ENCODE results near the gene CMKLR1.

CMKLR1 gene

GRCh38 chr12:108327621-108328344 lies 11.3 kb downstream of the CMKLR1 start:
- no peak for DNase-seq (ENCODE audit: low read depth)
- TF ChIP-seq, protein P1, sequence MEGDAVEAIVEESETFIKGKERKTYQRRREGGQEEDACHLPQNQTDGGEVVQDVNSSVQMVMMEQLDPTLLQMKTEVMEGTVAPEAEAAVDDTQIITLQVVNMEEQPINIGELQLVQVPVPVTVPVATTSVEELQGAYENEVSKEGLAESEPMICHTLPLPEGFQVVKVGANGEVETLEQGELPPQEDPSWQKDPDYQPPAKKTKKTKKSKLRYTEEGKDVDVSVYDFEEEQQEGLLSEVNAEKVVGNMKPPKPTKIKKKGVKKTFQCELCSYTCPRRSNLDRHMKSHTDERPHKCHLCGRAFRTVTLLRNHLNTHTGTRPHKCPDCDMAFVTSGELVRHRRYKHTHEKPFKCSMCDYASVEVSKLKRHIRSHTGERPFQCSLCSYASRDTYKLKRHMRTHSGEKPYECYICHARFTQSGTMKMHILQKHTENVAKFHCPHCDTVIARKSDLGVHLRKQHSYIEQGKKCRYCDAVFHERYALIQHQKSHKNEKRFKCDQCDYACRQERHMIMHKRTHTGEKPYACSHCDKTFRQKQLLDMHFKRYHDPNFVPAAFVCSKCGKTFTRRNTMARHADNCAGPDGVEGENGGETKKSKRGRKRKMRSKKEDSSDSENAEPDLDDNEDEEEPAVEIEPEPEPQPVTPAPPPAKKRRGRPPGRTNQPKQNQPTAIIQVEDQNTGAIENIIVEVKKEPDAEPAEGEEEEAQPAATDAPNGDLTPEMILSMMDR (IDR thresholded peaks at IDR 0.05; ENCODE audit: insufficient read depth, low read depth, low read length, missing control alignments), result no peak

DNA sequence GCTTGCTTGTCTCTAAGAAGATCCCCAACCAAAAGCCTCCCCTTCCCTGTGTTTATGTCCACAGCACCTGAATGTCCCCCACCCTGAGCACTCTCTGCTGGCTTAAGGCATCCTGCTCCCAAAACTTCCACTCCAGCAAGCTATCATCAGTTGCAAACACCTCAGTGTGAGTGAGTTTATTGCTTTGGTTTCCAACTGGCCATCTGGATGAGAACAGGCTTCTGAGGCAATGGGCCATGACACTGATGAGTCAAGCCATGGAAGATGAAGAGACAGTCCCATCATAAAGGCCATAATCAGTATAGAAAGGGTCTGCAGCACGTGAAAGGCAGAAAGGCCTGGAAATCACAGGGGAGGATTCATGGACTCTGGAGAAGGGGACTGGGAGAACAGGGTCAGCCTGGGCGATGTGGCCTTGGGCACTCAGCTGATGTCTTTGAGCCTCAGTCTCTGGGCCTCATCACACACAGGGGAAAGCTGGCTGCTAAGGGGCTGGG lies 12.8 kb downstream of the CMKLR1 start:
- no peak overlapping the region for H3K4me3 ChIP-seq (ENCODE audit: low read depth, low read length)
- no peak for DNase-seq (ENCODE audit: low read depth)
- TF ChIP-seq, protein P1 (IDR thresholded peaks at IDR 0.05; ENCODE audit: insufficient read depth, low read depth, low read length, missing control alignments), result no peak

More at GRCh38 chr12:108327621-108328344, 11.3 kb downstream of the CMKLR1 start:
- H3K4me3 ChIP-seq (ENCODE audit: low read depth, low read length), result no peak overlapping the region

- TF ChIP-seq, protein P1 (IDR thresholded peaks at IDR 0.05; ENCODE audit: insufficient read depth, low read depth, low read length, missing control alignments), result no peak
- H3K4me3 ChIP-seq (ENCODE audit: low read depth, low read length), result no peak overlapping the region
- peak; percentile 48 for DNase-seq (ENCODE audit: low read depth)
These were observed 13.6 kb downstream of the CMKLR1 start for GRCh38 chr12:108325549-108325948.

- no peak for DNase-seq (ENCODE audit: low read depth)
- TF ChIP-seq, protein P1 (IDR thresholded peaks at IDR 0.05; ENCODE audit: insufficient read depth, low read depth, low read length, missing control alignments), result no peak
- no peak overlapping the region for H3K4me3 ChIP-seq (ENCODE audit: low read depth, low read length)
These were observed 14.1 kb downstream of the CMKLR1 start for GRCh38 chr12:108325018-108325358.

DNA sequence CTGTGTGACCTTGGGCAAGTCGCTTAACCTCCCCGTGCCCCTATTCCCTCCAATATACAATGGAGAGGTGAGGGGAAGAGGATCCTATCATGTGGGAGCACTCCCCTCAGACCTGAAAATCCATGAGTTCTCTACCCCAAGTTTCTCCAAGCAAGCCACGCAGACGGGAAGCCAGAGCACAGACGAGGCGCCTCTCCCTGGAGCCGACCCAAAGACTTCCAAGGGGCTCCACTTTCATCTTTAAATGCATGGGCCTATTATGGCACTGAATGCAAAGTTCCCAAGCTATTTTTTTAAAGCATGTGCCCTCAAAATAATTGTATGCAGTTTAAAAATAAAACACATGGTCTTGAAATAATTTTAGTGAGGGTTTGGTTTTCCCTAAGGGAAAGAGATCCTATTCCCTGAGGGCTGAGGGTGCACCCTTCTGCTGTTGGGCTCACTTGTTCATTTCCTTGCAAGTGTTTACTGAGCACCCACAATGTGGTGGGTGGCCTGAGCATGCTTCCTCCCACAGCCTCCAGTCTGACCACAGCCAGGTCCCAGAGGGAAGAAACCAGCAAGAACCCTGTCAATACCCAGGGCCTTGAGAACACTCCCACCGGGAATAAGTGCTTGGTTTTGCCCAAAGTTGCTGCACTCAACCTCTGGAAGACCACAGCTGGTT lies 14.6 kb downstream of the CMKLR1 start:
- DNase-seq (ENCODE audit: low read depth), result no peak
- TF ChIP-seq, protein P1 (IDR thresholded peaks at IDR 0.05; ENCODE audit: insufficient read depth, low read depth, low read length, missing control alignments), result no peak
- H3K4me3 ChIP-seq (ENCODE audit: low read depth, low read length), result no peak overlapping the region

GRCh38 chr12:108323581-108323980 lies 15.5 kb downstream of the CMKLR1 start:
- DNase-seq (ENCODE audit: low read depth), result no peak
- H3K4me3 ChIP-seq (ENCODE audit: low read depth, low read length), result no peak overlapping the region
- TF ChIP-seq, protein P1 (IDR thresholded peaks at IDR 0.05; ENCODE audit: insufficient read depth, low read depth, low read length, missing control alignments), result no peak

Data from GM12865 (cell line).